ACHN (cell line): ENCODE measurements around the gene CPEB3.
A peak's percentile ranks its signal among the peaks of the same experiment; 100 is the strongest.
"Not testable (repeated sequence)": the region's sequence is repeated elsewhere in the genome, so short reads cannot be mapped to it uniquely, and the experiment has no call there.

ENCODE experiments used
- DNase-seq: peaks from one replicate; pipeline ENCODE4 v3.0.0-alpha.2; 2015
- in situ Hi-C: cut with HindIII; loops from 2 replicates; pipeline ENCODE4 v1.10.0; 2017; ENCODE audit warnings: low sequenced_read_pairs, low pct_ligation_motif_present, low pct_unique_long_range_greater_than_20kb

The CPEB3 gene

GRCh38 chr10:92122941-92123450, 167.9 kb downstream of the CPEB3 start:
- no peak for DNase-seq
- in situ Hi-C loops = no loop called here

- no peak for DNase-seq
- in situ Hi-C loops = no loop called here
Measured at GRCh38 chr10:92121686-92122492, 169.0 kb downstream of the CPEB3 start.

GRCh38 chr10:92119340-92119739, 171.5 kb downstream of the CPEB3 start:
- no peak for DNase-seq
- in situ Hi-C loops = no loop called here

GRCh38 chr10:92114917-92115316, 176.0 kb downstream of the CPEB3 start:
- in situ Hi-C loops = not testable (repeated sequence)
- DNase-seq = peak; percentile 31

GRCh38 chr10:92113911-92114600, 176.8 kb downstream of the CPEB3 start:
- in situ Hi-C loops = no loop called here
- no peak for DNase-seq

- in situ Hi-C loops = no loop called here
- DNase-seq = no peak
Measured at GRCh38 chr10:92112462-92112861, 178.4 kb downstream of the CPEB3 start.

GRCh38 chr10:92111336-92111939, 179.4 kb downstream of the CPEB3 start:
- in situ Hi-C loops = no loop called here
- DNase-seq = no peak

GRCh38 chr10:92110039-92110794, 180.7 kb downstream of the CPEB3 start:
- no peak for DNase-seq
- in situ Hi-C loops = no loop called here

- in situ Hi-C loops = no loop called here
- DNase-seq = no peak
Measured at GRCh38 chr10:92108747-92109146, 182.1 kb downstream of the CPEB3 start.

- no peak for DNase-seq
- in situ Hi-C loops = no loop called here
Measured at GRCh38 chr10:92108120-92108519, 182.8 kb downstream of the CPEB3 start.

GRCh38 chr10:92103376-92104090, 187.3 kb downstream of the CPEB3 start:
- in situ Hi-C loops = no loop called here
- no peak for DNase-seq

GRCh38 chr10:92102601-92103213, 188.2 kb downstream of the CPEB3 start:
- in situ Hi-C loops = no loop called here
- no peak for DNase-seq

GRCh38 chr10:92094960-92095359, 195.9 kb downstream of the CPEB3 start:
- no peak for DNase-seq
- in situ Hi-C loops = loop anchor here (25.0 kb wide), 1 partner anchor 317 kb away; no protein-coding TSS in a partner anchor

GRCh38 chr10:92091965-92092364, 198.9 kb downstream of the CPEB3 start:
- in situ Hi-C loops = loop anchor here (25.0 kb wide), 1 partner anchor 320 kb away; no protein-coding TSS in a partner anchor
- DNase-seq = no peak

- peak; percentile 86 for DNase-seq
- in situ Hi-C loops = loop anchor here (25.0 kb wide), 1 partner anchor 324 kb away; no protein-coding TSS in a partner anchor
Measured at GRCh38 chr10:92087750-92088395, 203.0 kb downstream of the CPEB3 start.

- no peak for DNase-seq
- in situ Hi-C loops = loop anchor here (25.0 kb wide), 1 partner anchor 330 kb away; no protein-coding TSS in a partner anchor
Measured at GRCh38 chr10:92082583-92083280, 208.1 kb downstream of the CPEB3 start.
